WTC11 (cell line): ENCODE results near the gene MAP6. TPM values are rescaled to one million over a fixed set of nuclear protein-coding genes. Genes with fewer than 3 reads are reported as not detected.

Source experiments
- AFF4 ChIP-seq: sonication (generic); formaldehyde crosslinking; IDR thresholded peaks from 2 replicates; pipeline ENCODE4 v1.8.1; 2023; ENCODE audit warnings: mild to moderate bottlenecking, missing genetic modification reagents, borderline replicate concordance
- GABPB1 ChIP-seq: sonication (generic); formaldehyde crosslinking; IDR thresholded peaks from 2 replicates; pipeline ENCODE4 v1.8.1; 2023; ENCODE audit warnings: mild to moderate bottlenecking, missing genetic modification reagents
- MYBL2 ChIP-seq: sonication (generic); formaldehyde crosslinking; IDR thresholded peaks from 2 replicates; pipeline ENCODE4 v1.8.1; 2023; ENCODE audit warnings: mild to moderate bottlenecking, moderate library complexity, missing genetic modification reagents
- NFYB ChIP-seq: sonication (generic); formaldehyde crosslinking; conservative IDR thresholded peaks from 2 replicates; pipeline ENCODE4 v1.8.0; 2022; ENCODE audit warnings: low read depth, missing genetic modification reagents
- NR2C2 ChIP-seq: sonication (generic); formaldehyde crosslinking; IDR thresholded peaks from 2 replicates; pipeline ENCODE4 v1.8.0; 2022; ENCODE audit warnings: mild to moderate bottlenecking, missing genetic modification reagents
- PRRX2 ChIP-seq: fragments of 250-450 bp; sonication (Bioruptor Pico); IDR thresholded peaks from 2 replicates; pipeline ENCODE4 v1.8.0; 2021; ENCODE audit warnings: mild to moderate bottlenecking
- SMAD3 ChIP-seq: sonication (generic); formaldehyde crosslinking; IDR thresholded peaks from 2 replicates; pipeline ENCODE4 v1.8.0; 2022; ENCODE audit warnings: missing genetic modification reagents, mild to moderate bottlenecking, borderline replicate concordance
- STAT6 ChIP-seq: sonication (generic); formaldehyde crosslinking; conservative IDR thresholded peaks from 2 replicates; pipeline ENCODE4 v1.8.1; 2023; ENCODE audit warnings: mild to moderate bottlenecking, low read depth, missing genetic modification reagents, moderate library complexity
- TCF7 ChIP-seq: sonication (generic); formaldehyde crosslinking; IDR thresholded peaks from 2 replicates; pipeline ENCODE4 v1.8.0; 2022; ENCODE audit warnings: mild to moderate bottlenecking, low read depth, missing genetic modification reagents, moderate library complexity
- TP53 ChIP-seq: sonication (generic); formaldehyde crosslinking; IDR thresholded peaks from 2 replicates; pipeline ENCODE4 v1.8.1; 2023; ENCODE audit warnings: mild to moderate bottlenecking, missing genetic modification reagents
- ZBTB21 ChIP-seq: sonication (generic); formaldehyde crosslinking; IDR thresholded peaks from 2 replicates; pipeline ENCODE4 v1.8.1; 2023; ENCODE audit warnings: mild to moderate bottlenecking, missing genetic modification reagents, borderline replicate concordance
- ZNF396 ChIP-seq: fragments of 250-450 bp; sonication (Bioruptor Pico); IDR thresholded peaks from 2 replicates; pipeline ENCODE4 v1.8.0; 2021; ENCODE audit warnings: mild to moderate bottlenecking, moderate library complexity, borderline replicate concordance
- ZNF416 ChIP-seq: fragments of 250-450 bp; sonication (Bioruptor Pico); IDR thresholded peaks from 2 replicates; pipeline ENCODE4 v1.9.0; 2021; ENCODE audit warnings: mild to moderate bottlenecking, inconsistent platforms
- ZNF425 ChIP-seq: fragments of 250-450 bp; sonication (Bioruptor Pico); conservative IDR thresholded peaks from 2 replicates; pipeline ENCODE4 v1.9.0; 2021; ENCODE audit warnings: mild to moderate bottlenecking
- ZNF512 ChIP-seq: sonication (generic); formaldehyde crosslinking; IDR thresholded peaks from 2 replicates; pipeline ENCODE4 v1.8.1; 2022; ENCODE audit warnings: missing genetic modification reagents, borderline replicate concordance
- ZNF532 ChIP-seq: fragments of 250-450 bp; sonication (Bioruptor Pico); IDR thresholded peaks from 2 replicates; pipeline ENCODE4 v1.9.0; 2021; ENCODE audit warnings: mild to moderate bottlenecking, borderline replicate concordance
- ZNF671 ChIP-seq: fragments of 250-450 bp; sonication (Bioruptor Pico); IDR thresholded peaks from 2 replicates; pipeline ENCODE4 v1.8.0; 2021; ENCODE audit warnings: mild to moderate bottlenecking
- total RNA-seq: library from RNA; stranded (reverse); gene quantifications from 3 replicates; pipeline ENCODE4 v1.2.3, GENCODE V29; 2021
- TF ChIP-seq, protein P1 (sequence below): sonication (generic); formaldehyde crosslinking; conservative IDR thresholded peaks from 2 replicates; pipeline ENCODE4 v1.8.1; 2022; ENCODE audit warnings: mild to moderate bottlenecking, missing genetic modification reagents
- TF ChIP-seq, protein P2 (sequence below): sonication (generic); formaldehyde crosslinking; IDR thresholded peaks from 2 replicates; pipeline ENCODE4 v1.8.1; 2023; ENCODE audit warnings: mild to moderate bottlenecking, moderate library complexity, missing genetic modification reagents
- TF ChIP-seq, protein P3 (sequence below): sonication (generic); formaldehyde crosslinking; IDR thresholded peaks from 2 replicates; pipeline ENCODE4 v1.8.1; 2022; ENCODE audit warnings: mild to moderate bottlenecking, moderate library complexity, missing genetic modification reagents

Gene MAP6
- total RNA-seq, 1 experiment from 2014 or later: 0.90 TPM

DNA sequence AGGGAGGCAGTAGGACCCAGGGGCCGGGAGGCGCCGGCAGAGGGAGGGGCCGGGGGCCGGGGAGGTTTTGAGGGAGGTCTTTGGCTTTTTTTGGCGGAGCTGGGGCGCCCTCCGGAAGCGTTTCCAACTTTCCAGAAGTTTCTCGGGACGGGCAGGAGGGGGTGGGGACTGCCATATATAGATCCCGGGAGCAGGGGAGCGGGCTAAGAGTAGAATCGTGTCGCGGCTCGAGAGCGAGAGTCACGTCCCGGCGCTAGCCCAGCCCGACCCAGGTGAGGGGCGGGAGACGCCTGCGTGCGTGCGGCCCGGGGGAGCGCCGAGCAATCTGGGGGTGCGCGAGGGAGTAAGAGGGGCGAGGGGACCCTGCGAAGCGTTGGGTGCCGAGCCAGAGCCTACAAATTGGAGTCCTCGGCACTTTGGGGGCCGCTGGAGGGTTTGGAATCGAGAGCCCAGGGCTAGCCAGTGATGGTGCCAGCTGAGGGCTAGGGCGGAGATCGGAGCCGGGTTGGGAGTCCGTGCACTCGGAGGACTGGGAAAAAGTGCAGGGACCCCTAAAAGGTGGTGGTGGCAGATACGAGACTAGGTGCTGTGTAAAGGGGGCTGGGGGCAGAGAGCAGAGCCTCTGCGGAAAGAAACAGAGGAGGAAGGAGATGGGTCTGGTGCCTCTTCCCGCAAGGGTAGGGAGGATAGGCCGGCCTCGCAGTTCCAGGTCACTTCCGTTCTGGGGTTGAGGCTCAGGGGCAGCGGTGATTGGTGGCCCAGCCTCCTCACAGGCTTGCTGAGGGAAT, 106.6 kb downstream of the MAP6 start, which contains the start of gene SERPINH1 (continued):
- TF ChIP-seq ZNF512 (CRISPR knock-in tag): no peak
- TF ChIP-seq ZNF425 (CRISPR knock-in tag): no peak
- TF ChIP-seq, protein P1, sequence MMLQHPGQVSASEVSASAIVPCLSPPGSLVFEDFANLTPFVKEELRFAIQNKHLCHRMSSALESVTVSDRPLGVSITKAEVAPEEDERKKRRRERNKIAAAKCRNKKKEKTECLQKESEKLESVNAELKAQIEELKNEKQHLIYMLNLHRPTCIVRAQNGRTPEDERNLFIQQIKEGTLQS (CRISPR knock-in tag): no peak
- TF ChIP-seq NFYB: peak; percentile 46; the same call in 1 of the 2 replicates
- no peak for TF ChIP-seq ZBTB21 (CRISPR knock-in tag)
- TF ChIP-seq ZNF532: no peak
- TF ChIP-seq PRRX2: no peak
- no peak for TF ChIP-seq ZNF671 (CRISPR knock-in tag)
- TF ChIP-seq MYBL2 (CRISPR knock-in tag): peak; percentile 84; the same call in 1 of the 2 replicates
- no peak for TF ChIP-seq TP53 (CRISPR knock-in tag)
- TF ChIP-seq, protein P2, sequence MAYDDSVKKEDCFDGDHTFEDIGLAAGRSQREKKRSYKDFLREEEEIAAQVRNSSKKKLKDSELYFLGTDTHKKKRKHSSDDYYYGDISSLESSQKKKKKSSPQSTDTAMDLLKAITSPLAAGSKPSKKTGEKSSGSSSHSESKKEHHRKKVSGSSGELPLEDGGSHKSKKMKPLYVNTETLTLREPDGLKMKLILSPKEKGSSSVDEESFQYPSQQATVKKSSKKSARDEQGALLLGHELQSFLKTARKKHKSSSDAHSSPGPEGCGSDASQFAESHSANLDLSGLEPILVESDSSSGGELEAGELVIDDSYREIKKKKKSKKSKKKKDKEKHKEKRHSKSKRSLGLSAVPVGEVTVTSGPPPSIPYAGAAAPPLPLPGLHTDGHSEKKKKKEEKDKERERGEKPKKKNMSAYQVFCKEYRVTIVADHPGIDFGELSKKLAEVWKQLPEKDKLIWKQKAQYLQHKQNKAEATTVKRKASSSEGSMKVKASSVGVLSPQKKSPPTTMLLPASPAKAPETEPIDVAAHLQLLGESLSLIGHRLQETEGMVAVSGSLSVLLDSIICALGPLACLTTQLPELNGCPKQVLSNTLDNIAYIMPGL: no peak
- no peak for TF ChIP-seq GABPB1 (CRISPR knock-in tag)
- no peak for TF ChIP-seq ZNF396 (CRISPR knock-in tag)
- TF ChIP-seq, protein P3, sequence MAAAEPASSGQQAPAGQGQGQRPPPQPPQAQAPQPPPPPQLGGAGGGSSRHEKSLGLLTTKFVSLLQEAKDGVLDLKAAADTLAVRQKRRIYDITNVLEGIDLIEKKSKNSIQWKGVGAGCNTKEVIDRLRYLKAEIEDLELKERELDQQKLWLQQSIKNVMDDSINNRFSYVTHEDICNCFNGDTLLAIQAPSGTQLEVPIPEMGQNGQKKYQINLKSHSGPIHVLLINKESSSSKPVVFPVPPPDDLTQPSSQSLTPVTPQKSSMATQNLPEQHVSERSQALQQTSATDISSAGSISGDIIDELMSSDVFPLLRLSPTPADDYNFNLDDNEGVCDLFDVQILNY (CRISPR knock-in tag): no peak; the same call in 1 of the 2 replicates
- no peak for TF ChIP-seq ZNF416
- TF ChIP-seq NR2C2: no peak
- no peak for TF ChIP-seq SMAD3 (CRISPR knock-in tag)
- no peak for TF ChIP-seq STAT6 (CRISPR knock-in tag)
- TF ChIP-seq TCF7 (CRISPR knock-in tag): no peak
- no peak; the same call in 1 of the 2 replicates for TF ChIP-seq AFF4 (CRISPR knock-in tag)
